NCI-H446 treated with DMSO at 0.1 percent for 48 hours (cell line): ENCODE results near the gene ATP11B.

Experiments
- DNase-seq: peaks from one replicate; lab custom pipeline; 2025; lab: John Stamatoyannopoulos, UW

ATP11B gene

DNA sequence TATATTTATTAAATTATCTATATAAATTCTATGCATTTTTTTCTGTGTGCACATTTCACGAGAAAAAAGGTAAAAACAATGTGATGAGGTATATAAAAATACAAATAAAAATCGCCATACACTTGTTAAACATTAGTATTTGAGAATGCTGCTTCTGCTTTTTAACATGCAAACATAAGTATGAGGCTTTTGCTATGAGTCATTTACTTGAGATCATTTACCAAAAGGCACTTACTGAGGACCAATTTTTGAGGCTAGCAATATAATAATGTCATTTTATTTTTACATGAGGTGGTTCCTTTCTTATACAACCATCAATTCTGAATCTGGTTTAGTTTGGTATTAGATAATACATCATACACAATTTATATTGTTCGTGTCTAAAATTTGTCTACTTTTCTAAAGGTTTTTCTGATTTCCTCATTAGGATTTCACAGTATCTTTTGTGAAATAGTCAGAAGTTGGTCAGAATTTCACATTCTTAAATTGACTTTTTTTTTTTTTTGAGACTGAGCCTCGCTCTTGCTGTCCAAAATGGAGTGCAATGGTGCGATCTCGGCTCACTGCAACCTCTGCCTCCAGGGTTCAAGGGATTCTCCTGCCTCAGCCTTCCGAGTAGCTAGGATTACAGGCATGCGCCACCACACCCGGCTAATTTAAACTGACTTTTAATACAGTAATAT lies 161.4 kb downstream of the ATP11B start:
- no peak for DNase-seq

- no peak for DNase-seq
These were observed 163.9 kb downstream of the ATP11B start for GRCh38 chr3:182957226-182957625.

- no peak for DNase-seq
These were observed 164.5 kb downstream of the ATP11B start for GRCh38 chr3:182957676-182958266.

DNA sequence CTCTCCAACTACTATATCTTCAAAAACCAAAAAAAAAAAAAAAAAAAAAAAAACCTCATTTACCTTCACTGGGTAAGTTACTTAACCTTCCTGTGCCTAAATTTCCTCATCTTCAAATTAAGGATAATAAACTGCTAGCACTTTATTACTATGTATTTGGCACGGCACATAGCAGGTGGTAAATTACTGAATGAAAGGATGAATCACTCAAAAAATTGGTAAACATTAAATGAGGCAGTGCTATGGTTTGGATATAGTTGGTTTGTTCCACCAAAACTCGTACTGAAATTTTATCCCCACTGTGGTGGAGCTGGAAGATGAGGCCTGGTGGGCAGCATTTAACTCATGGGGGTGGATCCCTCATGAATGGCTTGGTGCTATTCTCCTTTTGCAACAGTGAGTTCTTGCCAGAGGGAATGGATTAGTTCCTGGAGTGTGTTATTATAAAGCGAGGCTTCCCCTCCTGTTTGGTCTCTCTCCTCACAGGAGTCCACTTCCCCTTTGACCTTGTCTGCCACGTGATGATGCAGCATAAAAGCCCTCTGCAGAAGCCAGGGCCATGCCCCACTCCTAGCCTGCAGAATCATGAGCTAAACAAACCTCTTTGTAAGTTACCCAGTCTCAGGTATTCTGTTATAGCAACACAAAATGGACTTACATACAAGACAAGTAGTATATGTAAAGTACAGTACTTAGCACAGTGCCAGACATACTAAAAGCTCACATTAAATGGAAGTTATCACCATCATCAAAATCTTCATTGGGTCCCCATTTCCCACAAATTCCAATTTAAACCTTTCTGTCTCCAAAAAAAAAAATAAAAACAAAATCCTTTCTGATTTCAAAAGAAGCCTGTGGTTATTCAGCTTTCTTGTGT lies 166.4 kb downstream of the ATP11B start:
- DNase-seq: no peak

- no peak for DNase-seq
These were observed 168.9 kb downstream of the ATP11B start for GRCh38 chr3:182962166-182962565.

DNA sequence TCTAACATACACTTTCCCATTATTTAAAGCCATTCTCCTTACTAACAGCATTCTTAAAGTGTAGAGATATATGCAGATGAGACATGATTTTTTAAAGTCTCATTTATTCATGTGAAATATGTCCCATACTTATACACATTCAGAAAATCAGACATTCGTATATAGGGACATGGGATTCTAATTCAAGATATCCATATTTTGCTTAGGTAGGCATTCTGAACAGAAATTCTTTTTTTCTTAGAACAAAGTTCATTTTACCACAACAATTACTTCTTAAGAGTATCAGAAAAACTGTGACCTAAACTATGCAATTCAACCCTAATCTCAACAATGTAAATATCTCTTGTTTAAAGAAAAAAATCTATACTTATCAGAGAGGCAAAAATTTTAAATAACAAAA lies 170.9 kb downstream of the ATP11B start:
- no peak for DNase-seq

GRCh38 chr3:182965861-182966366 lies 172.6 kb downstream of the ATP11B start:
- DNase-seq: no peak

- DNase-seq: no peak
These were observed 174.2 kb downstream of the ATP11B start for GRCh38 chr3:182967218-182968204.

DNA sequence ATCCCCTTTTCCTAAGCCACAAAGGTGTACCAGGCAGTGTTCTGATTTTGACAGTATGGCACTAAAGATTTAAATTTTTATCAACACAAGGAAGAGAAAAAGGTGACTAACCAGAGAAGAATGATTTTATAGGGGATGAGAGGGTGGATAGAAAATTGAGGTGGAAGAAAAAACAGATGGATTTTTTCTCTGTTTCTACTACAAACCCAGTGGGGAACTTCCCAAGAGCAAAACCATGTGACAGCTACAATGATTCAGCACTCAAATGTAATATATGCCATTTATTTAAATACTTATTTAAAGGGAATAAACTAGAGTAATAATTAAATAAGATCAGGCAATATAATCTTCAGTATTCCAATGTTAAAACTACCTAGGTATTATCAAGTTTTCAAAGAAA lies 176.0 kb downstream of the ATP11B start:
- DNase-seq: no peak

DNA sequence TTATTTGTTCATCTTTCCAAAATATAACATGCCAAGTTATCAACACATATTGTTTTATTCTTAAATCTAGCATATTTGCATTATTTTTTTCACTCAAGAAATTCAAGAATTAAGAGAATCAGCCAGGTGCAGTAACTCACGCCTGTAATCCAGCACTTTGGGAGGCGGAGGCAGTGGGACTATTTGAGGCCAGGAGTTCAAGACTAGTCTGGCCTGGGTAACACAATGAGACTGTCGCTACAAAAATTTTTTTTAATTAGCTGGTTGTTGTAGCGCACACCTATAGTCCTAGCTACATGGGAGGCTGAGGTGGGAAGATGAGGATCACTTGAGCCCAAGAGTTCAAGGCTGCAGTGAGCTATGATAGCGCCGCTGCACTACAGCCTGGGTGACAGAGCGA lies 176.5 kb downstream of the ATP11B start:
- no peak for DNase-seq

DNA sequence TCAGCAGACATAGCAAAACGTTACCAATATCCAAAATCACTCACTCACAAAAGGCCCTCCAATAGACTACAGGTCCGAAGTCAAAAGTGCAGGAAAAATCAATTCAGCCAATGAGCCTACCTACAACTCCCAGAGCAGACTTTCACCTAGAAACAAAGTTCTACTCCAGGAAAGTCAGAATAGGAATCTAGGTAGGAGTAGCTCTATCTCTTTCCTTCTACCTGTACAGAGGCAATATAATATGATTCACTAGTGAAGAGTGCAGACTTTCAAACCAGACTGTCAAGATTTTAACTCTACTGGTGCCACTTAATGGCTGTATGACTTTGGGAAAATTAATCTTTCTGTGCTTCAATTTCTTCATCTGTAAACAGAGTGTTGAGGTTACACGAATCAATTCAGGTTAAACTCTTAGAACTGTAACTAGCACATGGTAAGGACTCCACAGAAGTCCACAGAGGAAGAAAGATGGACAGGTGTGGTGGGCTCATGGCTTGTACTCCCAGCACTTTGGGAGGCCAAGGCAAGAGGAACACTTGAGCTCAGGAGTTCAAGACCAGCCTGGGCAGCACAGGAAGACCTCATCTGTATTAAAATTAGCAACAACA lies 177.6 kb downstream of the ATP11B start:
- DNase-seq: no peak
